Stimulated activated CD8-positive, alpha-beta memory T cell treated with anti-CD3 and anti-CD28 coated beads, Interleukin-4, amount 100 ng/mL, for 48 hours (primary cell): Measurements from ENCODE around the gene FLNC.

ENCODE experiments used
- DNase-seq: peaks from one replicate; pipeline ENCODE4 v3.0.0-alpha.2; 2020

Gene FLNC, protein sequence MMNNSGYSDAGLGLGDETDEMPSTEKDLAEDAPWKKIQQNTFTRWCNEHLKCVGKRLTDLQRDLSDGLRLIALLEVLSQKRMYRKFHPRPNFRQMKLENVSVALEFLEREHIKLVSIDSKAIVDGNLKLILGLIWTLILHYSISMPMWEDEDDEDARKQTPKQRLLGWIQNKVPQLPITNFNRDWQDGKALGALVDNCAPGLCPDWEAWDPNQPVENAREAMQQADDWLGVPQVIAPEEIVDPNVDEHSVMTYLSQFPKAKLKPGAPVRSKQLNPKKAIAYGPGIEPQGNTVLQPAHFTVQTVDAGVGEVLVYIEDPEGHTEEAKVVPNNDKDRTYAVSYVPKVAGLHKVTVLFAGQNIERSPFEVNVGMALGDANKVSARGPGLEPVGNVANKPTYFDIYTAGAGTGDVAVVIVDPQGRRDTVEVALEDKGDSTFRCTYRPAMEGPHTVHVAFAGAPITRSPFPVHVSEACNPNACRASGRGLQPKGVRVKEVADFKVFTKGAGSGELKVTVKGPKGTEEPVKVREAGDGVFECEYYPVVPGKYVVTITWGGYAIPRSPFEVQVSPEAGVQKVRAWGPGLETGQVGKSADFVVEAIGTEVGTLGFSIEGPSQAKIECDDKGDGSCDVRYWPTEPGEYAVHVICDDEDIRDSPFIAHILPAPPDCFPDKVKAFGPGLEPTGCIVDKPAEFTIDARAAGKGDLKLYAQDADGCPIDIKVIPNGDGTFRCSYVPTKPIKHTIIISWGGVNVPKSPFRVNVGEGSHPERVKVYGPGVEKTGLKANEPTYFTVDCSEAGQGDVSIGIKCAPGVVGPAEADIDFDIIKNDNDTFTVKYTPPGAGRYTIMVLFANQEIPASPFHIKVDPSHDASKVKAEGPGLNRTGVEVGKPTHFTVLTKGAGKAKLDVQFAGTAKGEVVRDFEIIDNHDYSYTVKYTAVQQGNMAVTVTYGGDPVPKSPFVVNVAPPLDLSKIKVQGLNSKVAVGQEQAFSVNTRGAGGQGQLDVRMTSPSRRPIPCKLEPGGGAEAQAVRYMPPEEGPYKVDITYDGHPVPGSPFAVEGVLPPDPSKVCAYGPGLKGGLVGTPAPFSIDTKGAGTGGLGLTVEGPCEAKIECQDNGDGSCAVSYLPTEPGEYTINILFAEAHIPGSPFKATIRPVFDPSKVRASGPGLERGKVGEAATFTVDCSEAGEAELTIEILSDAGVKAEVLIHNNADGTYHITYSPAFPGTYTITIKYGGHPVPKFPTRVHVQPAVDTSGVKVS (N-terminal part only)

DNA sequence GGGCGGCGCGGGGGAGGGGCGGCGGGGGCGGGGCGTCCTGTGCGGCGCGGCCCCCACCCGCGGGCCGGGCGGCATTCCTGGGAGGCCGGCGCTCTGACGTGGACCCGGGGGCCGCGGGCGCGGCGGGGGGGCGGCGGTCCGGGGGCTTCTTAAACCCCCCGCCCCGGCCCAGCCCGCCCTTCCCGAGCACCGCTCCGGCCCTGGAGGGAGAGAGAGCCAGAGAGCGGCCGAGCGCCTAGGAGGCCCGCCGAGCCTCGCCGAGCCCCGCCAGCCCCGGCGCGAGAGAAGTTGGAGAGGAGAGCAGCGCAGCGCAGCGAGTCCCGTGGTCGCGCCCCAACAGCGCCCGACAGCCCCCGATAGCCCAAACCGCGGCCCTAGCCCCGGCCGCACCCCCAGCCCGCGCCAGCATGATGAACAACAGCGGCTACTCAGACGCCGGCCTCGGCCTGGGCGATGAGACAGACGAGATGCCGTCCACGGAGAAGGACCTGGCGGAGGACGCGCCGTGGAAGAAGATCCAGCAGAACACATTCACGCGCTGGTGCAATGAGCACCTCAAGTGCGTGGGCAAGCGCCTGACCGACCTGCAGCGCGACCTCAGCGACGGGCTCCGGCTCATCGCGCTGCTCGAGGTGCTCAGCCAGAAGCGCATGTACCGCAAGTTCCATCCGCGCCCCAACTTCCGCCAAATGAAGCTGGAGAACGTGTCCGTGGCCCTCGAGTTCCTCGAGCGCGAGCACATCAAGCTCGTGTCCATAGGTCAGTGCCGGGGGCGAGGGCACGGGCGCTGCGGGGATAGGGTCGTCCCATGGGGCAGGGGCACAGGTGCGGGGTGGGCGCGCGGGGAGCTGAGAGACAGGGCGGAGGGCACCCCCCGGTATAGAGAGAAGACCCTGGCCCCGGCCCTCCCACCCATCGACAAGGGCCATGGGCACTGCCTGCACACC is at the start of gene FLNC:
TSS of gene FLNC (plus strand) at position 176 of the 947 bp plus-strand sequence. CDS start at position 408, 232 bp downstream.
- DNase-seq = peak; percentile 38

DNA sequence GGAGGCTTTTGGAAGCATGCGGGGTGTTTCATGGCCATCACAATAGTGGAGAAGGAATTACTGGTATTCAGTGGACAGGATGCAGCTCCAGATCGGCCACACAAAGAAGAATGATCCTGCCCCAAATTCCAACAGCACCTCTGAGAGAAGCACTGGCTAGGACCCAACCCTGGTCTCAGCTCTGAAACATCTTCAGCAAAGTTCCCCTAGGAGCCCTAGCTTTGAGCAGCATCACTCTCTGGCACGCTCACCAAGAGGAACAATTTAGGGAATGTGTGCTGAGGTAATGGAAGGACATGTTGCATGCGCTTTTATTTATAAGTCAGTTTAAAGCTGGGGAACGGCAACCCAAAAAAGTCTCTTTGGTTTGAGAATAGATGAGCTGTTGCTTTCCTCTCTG is 49.1 kb upstream of the FLNC start:
- no peak for DNase-seq

DNA sequence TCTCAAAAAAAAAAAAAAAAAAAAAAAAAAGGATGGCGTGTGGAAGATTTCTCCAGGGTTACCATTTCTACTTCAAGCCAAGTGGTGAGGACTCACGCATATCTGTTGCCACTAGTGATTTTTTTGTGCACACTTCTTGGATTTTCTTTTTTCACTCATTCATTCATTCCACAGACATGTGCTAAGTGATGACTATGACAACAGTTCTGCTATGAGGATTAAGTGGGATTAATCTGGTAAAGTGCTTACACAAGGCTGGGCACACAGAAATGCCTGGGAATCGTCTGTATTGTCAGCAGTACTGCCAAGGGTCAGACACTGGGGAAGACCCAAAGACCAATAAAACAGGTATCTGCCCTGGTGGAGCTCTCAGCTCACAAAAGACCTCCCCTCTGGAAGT is 48.4 kb upstream of the FLNC start:
- DNase-seq = no peak

DNA sequence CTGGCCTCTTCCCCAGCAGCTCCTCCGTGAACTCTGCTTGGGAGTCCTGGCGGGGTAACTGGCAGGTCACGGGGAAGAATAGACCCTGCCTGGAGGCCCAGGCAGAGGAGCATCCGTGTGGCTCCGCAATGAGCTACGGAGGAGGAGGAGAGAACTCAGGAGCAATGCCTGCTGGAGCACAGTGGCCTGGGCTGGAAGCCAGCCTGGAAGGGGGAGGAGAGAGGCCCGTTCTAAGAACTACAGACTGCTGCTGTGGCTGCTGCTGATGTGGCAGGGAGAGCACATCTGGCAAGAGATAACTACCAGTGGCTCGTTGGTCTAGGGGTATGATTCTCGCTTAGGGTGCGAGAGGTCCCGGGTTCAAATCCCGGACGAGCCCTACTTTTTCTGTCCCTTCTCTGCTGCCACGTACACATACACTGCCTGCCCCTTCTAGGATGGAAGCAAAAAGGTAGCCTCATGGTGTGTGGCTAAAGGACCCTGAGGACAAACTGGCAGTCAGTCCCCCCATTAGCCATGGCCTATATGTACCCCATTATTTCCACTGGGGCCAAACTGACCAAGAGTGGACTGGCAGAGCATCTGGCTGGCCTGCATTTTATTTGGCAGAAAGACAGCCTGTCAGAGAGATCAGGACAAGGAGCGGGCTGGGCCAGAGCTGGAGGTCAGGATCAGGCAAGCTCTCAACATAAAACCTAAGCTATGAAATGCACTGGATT is 46.9 kb upstream of the FLNC start:
- DNase-seq = peak; percentile 50

DNA sequence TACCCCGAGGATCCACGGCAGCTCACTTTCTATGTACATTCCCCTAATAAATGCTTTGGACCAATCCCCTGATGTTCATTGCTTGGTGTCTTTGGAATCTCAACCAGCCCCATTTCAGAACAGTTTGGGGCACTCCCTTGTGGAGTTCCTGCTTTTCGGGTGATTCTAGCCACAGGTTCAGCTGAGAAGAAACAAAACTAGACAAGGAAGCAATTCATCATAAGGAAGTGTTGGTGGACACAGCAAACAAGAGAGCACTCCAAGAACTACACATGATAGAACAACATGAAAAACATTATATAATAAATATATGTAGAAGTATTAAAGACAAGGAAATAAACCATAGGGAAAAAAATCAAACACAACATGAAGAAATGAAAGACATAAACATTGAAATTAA is 44.5 kb upstream of the FLNC start:
- DNase-seq = no peak

DNA sequence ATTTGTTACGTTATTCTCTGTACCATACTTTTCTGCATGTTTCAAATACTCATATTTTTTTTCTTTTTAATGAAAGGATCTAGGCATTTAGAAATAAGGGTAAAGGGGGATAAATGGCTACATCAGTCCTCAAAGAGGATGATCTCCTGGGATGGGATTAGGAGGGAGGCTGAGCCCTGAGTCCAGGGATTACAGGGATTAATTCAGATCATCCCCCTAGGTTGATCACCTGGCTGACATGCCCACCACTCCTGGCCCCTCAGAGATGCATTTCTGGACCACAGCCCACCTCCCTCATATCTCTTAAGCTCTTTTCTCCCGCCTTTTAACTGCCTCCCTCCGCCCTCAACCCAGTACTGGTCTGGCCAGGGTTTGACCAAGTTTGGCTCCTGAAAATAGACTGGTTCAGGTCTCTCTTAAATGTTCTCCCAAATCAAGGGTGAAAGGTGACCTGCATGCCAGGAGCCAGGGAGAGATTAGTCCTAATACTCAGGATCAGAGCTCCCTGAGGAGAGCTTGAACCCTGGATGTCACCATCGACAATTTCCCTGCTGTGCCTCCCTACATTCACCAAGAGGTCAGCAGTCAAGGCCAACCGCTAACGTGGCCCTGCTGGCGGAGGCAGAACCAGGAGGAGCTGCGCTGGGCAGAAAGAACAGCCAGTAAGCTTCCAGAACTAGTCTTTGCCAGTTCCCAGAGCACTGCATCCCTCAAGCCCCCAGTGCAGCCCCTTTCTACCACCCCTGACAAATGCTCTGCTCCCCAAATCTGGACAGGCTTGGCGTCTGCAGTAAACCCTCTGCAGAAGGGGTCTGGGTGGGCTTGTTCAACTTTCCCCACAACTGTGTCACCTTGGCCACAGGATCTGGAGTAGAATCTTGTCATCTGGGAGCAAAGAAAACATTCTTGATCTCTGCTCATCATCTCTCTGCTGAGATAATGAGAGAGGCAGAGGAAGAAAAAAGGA is 41.5 kb upstream of the FLNC start:
- no peak for DNase-seq

DNA sequence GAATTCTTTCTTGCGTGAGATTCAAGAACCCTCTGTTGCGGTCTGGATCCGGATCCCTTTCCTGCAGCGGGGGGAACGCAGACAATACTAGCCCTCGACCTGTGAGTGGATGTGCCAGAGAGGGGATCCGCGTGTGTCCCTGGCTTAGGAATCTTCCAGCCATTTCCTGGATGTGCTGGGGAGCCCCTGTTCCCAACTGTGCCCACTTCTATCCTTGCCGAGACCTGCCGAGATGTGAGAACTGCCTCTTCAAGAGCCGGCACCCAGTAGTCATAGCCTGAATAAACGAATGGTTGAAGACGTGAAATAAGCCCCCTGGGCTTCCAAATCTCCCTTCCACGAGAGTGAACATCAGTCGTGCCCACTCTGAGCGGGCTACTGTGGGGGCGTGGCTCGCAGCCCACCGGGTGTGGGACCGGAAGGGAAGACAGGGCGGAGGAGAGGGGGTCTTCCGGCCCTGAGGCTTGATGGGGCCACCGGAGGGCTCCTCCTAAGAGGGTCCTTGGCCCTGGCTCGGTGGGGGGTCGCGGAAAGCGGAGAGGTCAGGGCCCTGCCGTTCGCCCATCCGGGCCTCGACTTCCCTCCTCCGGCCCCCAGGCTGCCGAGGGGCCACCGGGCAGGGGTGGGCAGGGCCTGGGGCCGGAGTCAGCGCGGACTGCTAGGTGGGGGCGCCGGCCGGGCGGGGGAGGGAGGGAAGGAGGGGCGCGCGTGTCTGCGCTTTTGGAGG is 39.7 kb upstream of the FLNC start:
- no peak for DNase-seq

DNA sequence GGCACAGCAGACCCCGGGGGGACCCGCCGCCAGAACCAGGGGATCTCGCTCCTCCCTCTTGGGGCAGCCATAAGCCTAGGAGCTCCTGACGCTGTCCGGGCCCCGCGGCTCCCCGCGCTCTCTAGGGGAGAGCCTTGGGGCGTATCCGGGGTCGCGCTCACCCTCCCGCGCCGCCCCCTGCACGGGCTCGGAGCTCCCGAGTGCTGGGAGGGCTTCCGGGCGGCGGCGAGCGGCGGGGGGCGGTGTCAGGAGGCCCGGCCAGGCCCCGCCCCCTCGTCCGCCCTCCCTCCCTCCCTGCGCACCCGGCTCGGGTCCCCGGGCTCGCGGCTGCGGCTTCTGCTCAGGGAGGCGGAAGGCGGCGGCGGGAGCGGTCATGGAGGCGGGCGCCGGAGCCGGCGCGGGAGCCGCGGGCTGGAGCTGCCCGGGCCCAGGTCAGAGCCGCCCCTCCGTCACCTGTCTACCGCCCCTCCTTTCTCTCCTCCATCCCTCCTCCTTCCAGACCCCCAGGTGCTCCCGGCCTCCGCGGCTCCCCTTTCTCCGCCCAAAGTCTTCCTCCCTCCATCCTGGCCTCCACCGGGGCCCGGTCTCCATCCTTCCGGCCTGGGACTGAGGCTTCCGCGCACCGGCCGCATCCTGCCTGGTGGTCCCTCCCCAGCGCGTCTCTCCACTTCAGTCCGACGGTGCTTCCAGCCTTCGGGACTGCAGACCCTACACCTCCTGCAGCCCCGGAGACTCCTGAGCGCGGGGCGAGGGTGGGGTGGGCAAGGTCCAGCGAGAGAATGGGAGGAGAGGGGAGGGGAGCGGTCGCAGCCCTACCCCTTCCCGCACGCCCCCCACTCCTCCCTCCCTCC is 38.9 kb upstream of the FLNC start, which contains the start of gene CCDC136:
TSS of gene CCDC136 (plus strand) at position 848 of the 851 bp plus-strand sequence. CDS start 444 bp downstream, outside the sequence.
- DNase-seq = peak; percentile 83

DNA sequence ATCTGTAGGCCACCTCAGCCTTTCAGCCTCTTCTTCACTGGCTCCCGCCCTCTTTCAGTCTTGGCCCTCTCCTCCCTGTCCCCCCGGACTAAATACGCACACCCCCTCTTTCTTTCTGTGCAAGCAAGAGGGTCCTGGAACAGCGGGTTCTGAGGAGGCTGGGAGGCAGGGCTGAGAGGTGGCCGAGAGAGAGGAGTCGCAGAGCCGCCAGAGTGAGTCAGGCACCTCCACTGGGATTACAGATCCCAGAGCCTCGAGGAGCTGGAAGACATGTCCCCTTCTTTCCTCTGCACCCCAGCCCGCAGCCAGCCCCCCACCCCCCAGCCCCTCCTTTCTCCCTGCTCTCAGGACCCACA is 38.3 kb upstream of the FLNC start:
- no peak for DNase-seq

DNA sequence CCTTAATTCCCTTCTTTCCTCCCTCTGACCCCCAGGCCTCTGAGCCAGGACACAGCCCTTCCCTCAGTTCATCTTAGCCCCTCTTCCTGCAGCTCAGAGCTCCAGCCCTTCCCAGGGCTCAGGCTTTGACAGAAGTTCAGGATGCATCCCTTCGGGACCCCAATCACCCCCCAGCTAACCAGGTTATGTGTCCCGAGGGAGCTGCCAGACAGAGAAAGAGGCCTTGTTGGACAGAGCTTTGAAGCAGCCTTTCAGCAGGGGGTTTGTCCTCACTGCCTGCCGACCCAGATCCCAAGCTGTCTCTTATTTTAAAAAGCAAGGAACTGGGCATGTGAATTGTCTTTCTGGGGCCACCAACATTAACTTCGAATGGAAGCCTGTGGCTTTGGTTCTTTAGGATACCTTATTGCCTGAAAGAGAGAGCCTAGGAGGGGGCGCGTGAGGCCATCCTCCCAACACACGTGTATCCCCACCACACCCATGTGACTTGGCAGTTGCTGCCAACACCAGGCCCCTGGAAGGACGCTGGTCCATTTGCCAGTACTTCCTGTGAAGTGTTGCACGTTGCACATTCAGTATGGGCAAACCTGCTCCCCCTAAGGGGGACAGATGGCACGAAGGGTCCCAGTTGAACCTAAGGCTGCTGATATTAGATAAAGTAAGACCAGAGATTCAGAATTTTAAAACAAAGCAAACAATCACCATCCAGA is 37.6 kb upstream of the FLNC start:
- DNase-seq = no peak

DNA sequence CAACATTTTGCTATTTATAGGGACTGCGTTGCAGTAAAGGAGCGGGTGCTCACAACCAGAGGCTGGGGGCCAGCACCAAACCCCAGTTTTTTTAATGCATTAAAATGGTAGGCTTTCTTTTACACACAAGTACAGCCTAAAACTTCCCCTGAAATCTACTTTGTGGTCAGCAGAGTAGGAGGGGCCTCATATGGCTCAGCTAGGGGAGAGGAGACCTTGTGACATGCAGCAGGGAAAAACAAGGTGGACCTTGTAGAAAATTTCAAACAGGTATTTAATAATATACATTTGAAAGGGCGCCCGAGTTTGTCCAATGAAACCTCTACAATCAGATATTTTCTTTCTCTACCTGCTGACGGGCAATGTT is 37.0 kb upstream of the FLNC start:
- no peak for DNase-seq

DNA sequence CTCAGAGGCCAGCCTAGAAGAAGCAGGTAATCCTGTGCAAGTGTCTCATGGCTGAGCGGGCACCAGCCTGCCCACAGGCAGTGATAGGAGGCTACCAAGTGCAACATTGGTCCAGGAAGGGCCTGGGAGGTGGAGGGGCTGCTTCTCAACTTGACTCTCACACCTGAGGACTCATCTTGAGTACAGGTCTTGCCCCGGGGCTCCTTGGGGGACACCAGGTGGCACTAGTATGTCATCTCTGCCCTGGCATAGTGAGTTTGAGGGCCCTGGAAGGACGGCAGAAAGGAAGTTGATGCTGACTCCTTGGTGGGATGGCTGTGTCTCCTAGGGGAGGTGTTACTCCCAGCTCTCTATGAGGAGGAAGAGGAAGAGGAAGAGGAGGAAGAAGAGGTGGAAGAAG is 36.2 kb upstream of the FLNC start:
- DNase-seq = peak; percentile 40

DNA sequence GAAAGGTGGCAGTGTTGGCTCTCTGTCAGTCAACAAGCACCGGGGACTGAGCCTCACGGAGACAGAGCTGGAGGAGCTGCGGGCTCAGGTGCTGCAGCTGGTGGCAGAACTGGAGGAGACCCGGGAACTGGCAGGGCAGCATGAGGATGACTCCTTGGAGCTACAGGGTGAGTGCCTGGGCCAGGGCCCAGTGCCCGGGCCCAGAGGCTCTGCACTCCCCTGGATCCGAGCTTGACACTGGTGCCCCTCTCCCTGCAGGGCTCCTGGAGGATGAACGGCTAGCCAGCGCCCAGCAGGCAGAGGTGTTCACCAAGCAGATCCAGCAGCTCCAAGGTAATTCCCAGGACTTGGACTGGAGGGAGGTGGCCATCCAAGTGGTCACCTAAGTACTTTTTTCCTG is 35.8 kb upstream of the FLNC start:
- DNase-seq = no peak

DNA sequence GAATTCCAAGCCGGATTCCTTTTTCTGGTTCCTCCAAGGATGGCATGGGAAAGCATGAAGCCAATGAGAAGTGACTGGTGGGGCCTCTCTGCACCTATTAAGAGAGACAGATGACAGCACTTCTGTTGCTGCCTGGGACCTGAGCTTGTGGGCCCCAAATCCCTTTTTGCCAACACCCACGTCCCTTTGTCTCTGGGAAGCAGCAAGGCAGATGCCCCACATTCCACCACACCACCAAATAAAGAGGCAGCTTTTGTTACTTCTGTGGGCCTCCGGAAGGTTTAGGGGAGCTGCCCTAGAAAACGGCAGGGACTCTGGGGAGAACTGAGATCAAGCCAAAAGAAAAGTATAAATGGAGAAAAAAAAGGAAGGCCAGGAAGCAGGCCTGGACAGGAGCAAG is 35.1 kb upstream of the FLNC start:
- DNase-seq = no peak

DNA sequence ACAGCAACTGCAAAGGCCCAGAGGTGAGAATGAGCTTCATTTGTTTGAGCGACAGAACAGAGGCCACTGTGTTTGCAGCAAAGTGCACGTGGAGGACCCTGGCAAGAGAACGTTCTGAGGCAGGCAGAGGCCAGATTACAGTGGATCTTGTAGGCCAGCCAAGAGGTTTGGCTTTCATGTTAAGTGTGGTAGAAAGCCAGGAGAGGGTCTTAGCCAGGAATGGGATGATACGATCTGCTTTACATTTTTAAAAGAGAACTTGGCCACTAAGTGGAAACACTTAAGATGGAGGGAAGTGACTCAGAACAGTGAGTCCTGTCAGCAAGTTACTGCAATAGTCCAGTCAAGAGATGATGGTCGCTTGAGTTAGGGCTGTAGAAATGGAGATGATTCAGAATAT is 33.9 kb upstream of the FLNC start:
- DNase-seq = no peak

DNA sequence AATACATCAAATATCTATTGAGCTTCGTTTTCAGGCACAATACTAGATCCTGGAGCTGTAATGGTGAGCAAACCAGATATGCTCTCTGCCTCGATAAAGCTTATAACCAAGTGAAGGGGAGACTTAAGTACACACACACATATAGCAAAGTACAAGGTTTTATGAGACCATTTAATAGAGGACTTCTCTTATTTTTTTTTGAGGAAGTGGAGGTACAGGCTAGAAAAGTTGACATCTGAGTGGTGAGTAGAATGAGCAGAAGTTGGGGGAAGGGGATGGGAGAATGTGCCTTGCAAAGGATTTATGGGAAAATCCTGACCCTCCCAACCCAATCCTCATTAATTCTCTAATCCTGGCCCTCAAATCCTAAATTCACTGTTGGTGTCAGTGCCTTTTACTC is 30.8 kb upstream of the FLNC start:
- no peak for DNase-seq

DNA sequence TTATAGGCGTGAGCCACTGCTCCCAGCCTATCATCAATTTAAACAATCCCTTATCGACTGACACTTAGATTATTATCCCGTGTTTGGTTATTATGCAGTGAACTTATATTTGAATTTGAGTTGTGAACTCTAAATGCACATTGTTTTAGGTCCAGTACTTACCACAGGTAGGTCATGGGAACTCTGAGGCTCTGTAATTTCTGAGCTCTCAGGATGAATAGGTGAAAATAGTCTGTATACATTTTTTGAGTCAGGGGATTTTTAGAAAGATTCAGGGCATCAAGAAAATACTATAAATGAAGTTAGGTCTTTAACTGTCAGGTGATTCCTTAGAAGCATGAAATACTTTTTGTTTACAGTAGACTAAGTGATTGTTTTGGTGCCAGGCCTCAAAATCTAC is 29.6 kb upstream of the FLNC start:
- no peak for DNase-seq

DNA sequence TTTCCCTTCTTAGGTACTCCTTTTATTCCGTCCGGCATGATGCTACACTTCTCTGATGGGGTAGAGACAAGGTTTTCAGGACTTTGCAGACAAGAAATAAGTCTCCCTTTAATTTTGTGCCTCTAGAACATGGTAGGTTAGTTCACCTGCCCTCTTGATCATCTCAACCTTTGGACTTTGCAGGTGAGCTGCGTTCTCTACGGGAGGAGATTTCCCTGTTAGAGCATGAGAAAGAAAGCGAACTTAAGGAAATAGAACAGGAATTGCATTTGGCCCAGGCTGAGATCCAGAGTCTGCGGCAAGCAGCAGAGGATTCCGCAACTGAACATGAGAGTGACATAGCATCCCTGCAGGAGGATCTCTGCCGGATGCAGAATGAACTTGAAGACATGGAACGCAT is 29.2 kb upstream of the FLNC start:
- DNase-seq = no peak
